IPS-18a (cell line): ENCODE results near the gene WDR45B.
"Not testable (repeated sequence)": the region's sequence is repeated elsewhere in the genome, so short reads cannot be mapped to it uniquely, and the experiment has no call there.

Source experiments
- H3K27ac ChIP-seq: one replicate; pipeline ENCODE4 v1.5.1; 2013; ENCODE audit warnings: low read length
- H3K27me3 ChIP-seq: one replicate; pipeline ENCODE4 v1.6.1; 2013; ENCODE audit warnings: mild to moderate bottlenecking, low read length; ENCODE audit not compliant: control insufficient read depth, insufficient read depth
- H3K36me3 ChIP-seq: one replicate; pipeline ENCODE4 v1.6.1; 2013; ENCODE audit warnings: low read depth, low read length; ENCODE audit not compliant: control insufficient read depth
- H3K4me1 ChIP-seq: one replicate; pipeline ENCODE4 v1.6.1; 2013; ENCODE audit warnings: low read depth, low read length; ENCODE audit not compliant: control insufficient read depth
- H3K4me3 ChIP-seq: one replicate; pipeline ENCODE4 v1.5.1; 2013; ENCODE audit warnings: low read length
- H3K9ac ChIP-seq: one replicate; pipeline ENCODE4 v1.6.1; 2013; ENCODE audit warnings: mild to moderate bottlenecking, low read length, moderate library complexity
- H3K9me3 ChIP-seq: one replicate; pipeline ENCODE4 v1.6.1; 2013; ENCODE audit warnings: low read depth, low read length; ENCODE audit not compliant: control insufficient read depth

WDR45B gene

DNA sequence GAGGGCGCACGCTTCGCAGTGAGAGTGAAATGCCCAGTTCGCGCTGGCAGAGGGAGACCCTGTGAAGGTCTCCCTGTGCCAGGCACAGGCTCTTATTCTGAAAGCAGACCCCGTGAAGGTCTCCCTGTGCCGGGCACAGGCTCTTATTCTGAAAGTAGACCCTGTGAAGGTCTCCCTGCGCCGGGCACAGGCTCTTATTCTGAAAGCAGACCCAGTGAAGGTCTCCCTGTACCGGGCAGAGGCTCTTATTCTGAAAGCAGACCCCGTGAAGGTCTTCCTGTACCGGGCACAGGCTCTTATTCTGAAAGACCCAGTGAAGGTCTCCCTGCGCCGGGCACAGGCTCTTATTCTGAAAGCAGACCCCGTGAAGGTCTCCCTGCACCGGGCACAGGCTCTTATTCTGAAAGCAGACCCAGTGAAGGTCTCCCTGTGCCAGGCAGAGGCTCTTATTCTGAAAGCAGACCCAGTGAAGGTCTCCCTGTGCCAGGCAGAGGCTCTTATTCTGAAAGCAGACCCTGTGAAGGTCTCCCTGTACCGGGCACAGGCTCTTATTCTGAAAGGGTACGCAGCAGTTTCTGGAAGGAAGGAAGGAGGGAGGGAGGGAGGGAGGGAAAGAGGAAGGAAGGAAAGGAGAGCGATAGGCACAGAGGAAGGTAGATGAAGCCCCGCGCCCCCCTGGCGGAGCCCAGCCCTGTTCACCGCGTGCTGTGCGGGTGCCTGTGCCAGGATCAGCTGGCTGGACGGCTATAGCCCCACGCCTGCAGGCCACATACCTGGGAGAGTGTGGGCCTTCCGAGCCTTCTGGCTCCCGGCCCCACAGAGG lies 55.3 kb downstream of the WDR45B start:
- peaks cover 19% of the 10 kb centered on the region for H3K36me3 ChIP-seq
- H3K27me3 ChIP-seq = no peaks in the 10 kb centered on the region
- H3K4me1 ChIP-seq = peaks cover 6% of the 10 kb centered on the region
- no peaks in the 10 kb centered on the region for H3K9me3 ChIP-seq
- no peak overlapping the region for H3K9ac ChIP-seq
- peak overlapping the region; percentile 31 for H3K27ac ChIP-seq
- peak overlapping the region; percentile 51 for H3K4me3 ChIP-seq

DNA sequence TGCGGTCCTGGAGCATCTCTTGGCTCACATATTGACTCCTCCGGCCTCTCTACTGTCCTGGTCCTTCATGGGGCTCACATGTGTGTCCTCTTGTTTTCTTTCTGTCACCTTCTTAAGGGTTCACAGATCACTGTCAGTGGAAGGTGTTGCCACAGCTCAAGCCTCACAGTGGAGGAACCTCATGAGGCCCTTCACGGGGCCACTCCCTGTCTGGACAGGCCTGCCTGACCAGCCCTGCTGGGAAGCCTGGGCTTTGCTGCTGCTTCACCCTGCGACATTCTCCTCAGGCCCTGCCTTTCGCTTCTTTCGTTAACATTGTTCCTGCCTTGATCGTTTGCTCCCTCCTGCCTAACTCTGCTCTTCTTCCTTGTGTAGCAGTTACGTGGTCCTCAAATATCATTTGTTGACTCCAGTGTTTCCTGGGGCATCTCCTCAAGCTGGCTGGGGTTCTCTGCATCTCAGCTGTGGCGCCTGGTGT lies 55.9 kb downstream of the WDR45B start:
- H3K4me3 ChIP-seq = no peak overlapping the region
- H3K36me3 ChIP-seq = peaks cover 25% of the 10 kb centered on the region
- H3K4me1 ChIP-seq = peaks cover 6% of the 10 kb centered on the region
- H3K27ac ChIP-seq = no peak overlapping the region
- H3K9me3 ChIP-seq = no peaks in the 10 kb centered on the region
- H3K9ac ChIP-seq = no peak overlapping the region
- H3K27me3 ChIP-seq = no peaks in the 10 kb centered on the region

DNA sequence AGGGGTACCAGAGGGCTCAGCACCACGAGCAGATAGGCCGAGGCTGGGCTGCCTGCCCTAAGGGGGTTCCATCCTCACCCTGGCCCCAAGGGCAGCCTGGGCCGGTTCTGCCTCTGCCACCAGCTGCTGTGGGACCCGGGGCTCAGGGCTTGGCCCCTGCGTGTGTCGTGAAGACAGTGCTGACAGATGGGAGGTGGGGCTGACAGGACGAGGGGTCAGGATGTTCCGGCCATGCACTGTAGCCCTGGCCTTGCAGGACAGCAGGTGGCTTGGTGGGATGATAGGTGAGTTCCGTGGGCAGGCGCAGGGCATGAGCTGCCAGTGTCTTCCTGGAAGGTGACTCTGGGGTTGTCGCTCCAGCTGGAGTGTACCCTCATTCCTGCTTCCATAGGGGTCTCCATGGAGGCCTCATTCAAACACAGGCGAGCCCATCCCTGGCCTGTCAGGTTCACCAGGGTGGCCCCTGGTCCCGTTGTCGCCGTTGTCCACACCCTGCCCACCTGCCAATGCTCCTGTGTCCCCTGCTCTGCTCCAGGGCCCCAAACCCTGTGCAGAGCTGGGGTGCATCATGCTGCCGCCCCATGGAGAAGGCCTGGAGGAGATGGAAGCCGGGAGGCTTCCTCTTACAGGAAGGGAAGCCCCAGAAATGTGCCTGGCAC lies 57.2 kb downstream of the WDR45B start:
- Histone ChIP-seq H3K36me3 (peaks cover 28% of the 10 kb centered on the region), H3K9me3 (no peaks in the 10 kb centered on the region), H3K4me1 (peaks cover 6% of the 10 kb centered on the region), H3K4me3 (no peak overlapping the region), H3K27me3 (no peaks in the 10 kb centered on the region), H3K27ac (no peak overlapping the region), H3K9ac (no peak overlapping the region)

DNA sequence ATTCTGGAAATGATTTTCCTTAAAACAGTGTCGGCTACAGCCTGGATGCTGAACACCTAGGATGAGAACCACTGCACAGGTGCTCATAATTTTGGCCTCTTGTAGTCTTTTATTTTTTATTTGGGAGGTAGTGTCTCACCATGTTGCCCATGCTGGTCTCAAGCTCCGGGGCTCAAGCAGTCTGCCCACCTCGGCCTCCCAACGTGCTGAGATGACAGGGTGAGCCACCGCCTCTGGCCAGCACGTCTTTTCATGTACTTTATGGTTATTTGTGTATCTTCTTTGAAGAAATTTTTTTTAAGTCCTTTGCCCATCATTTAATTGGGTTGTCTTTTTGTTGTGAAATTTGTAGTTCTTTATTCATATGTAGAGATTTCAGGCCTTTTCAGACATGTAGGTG lies 58.0 kb downstream of the WDR45B start:
- Histone ChIP-seq H3K36me3 (peaks cover 27% of the 10 kb centered on the region), H3K9ac (no peak overlapping the region), H3K4me3 (no peak overlapping the region), H3K27me3 (no peaks in the 10 kb centered on the region), H3K9me3 (no peaks in the 10 kb centered on the region), H3K27ac (no peak overlapping the region), H3K4me1 (peaks cover 6% of the 10 kb centered on the region)

DNA sequence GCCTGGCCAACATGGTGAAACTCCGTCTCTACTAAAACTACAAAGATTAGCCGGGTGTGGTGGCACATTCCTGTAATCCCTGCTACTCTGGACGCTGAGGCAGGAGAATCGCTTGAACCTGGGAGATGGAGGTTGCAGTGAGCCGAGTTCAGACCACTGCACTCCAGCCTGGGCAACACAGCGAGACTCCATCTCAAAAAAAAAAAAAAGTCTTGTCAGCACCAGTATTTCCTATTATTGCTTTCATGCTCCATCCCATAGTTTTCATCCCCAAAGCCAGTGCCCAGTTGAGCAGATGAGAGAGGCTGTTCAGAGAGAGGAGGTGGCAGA lies 58.4 kb downstream of the WDR45B start:
- H3K9me3 ChIP-seq = no peaks in the 10 kb centered on the region
- H3K4me3 ChIP-seq = no peak overlapping the region
- H3K36me3 ChIP-seq = peaks cover 26% of the 10 kb centered on the region
- H3K9ac ChIP-seq = no peak overlapping the region
- no peak overlapping the region for H3K27ac ChIP-seq
- no peaks in the 10 kb centered on the region for H3K27me3 ChIP-seq
- peaks cover 6% of the 10 kb centered on the region for H3K4me1 ChIP-seq

DNA sequence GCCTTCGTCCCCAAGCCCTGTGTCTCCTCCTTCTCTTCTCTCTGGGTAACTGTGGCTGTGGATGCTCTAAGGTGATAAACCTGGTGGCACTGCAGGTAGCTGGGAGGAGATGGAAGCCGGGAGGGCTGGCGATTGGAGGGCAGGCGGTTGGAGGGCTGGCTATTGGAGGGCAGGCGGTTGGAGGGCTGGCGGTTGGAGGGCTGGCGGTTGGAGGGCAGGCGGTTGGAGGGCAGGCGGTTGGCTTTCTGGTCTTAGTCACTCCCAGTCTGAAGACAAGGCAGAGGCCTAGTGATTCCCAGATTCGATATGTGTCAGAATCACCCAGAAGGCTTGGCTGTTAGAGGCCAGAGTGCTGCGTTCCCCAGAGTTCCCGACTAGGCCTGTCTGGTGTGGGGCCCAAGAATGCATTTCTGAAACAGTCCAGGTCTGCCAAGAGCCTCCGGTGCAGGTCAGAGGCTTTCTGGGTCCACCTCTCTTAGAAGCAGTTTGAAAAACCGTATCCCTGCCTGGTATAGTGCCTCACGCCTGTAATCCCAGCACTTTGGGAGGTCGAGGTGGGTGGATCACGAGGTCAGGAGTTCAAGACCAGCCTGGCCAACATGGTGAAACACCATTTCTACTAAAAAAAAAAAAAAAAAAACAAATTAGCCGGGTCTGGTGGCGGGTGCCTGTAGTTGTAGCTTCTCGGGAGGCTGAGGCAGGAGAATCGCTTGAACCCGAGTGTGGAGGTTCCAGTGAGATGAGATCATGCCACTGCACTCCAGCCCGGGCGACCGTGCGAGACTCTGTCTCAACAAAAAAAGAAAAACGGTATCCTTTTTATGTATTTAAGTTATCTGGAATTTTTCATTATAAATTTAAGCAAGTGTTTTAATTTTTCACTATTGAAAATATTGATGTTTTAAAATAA lies 59.7 kb downstream of the WDR45B start:
- Histone ChIP-seq H3K4me3 (no peak overlapping the region), H3K27ac (no peak overlapping the region), H3K4me1 (peaks cover 3% of the 10 kb centered on the region), H3K36me3 (peaks cover 28% of the 10 kb centered on the region), H3K27me3 (no peaks in the 10 kb centered on the region), H3K9me3 (no peaks in the 10 kb centered on the region), H3K9ac (no peak overlapping the region)

DNA sequence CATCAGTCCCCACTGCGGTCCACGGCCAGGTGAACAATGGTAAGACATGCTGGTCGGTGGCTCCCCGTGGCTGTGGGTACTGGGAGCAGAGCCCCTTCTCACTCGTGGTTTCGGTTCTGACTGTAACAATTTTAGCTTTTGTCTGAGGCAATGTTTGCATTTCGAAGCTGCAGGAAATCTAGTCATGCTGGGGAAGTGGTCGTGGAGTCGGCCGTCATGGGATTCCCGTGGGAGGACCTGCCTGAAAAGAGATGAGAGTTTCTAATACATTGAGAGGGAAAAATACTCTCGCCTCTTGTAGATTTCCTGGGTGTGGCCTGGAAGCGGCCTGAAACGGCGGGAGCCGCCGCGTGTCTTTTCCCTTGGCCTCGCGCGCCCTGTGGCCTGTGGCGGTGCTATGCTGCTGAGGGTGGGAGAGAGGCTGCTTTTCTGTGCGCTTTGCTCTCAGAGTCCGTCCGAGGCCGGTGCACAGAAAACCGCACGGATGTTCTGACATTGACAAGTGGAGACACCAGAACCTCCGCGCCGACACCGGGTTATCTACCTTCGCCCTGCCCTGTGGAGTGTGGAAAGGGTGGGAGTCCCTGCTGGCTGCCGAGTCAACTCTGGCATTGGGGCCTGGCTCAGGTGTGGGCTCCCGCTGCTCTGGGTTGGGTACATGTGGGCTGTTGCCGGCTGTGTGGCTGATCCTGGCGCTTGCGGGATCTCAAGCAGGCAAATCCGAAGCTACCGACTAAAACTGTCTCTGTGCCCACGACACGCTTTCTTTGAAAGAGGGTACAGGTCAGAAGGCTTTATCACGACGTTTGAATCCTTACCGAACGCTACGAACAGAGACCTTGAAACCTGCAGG lies 60.8 kb downstream of the WDR45B start:
- Histone ChIP-seq H3K4me1 (no peaks in the 10 kb centered on the region), H3K27ac (no peak overlapping the region), H3K9ac (no peak overlapping the region), H3K9me3 (no peaks in the 10 kb centered on the region), H3K36me3 (peaks cover 35% of the 10 kb centered on the region), H3K4me3 (no peak overlapping the region), H3K27me3 (no peaks in the 10 kb centered on the region)

DNA sequence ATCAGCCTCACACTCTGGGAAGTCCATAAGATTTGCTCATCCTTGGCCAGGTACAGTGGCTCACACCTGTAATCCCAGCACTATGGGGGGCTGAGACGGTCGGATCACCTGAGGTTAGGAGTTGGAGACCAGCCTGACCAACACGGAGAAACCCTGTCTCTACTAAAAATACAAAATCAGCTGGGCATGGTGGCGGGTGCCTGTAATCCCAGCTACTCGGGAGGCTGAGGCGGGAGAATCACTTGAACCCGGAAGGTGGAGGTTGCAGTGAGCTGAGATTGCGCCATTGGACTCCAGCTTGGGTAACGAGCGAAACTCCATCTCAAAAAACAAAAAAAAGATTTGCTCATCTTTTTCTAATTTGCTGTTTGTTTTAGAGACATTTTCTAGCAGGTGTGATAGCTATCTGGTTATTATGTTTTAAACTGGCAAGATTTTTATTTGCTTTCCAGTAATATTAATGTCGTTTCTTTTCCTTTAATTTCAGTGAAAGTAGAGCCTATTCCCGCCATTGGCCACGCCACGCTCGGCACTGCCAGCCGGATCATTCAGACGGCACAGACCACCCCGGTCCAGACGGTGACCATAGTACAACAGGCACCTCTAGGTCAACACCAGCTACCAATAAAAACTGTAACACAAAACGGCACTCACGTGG lies 61.5 kb downstream of the WDR45B start:
- no peaks in the 10 kb centered on the region for H3K9me3 ChIP-seq
- H3K4me1 ChIP-seq = no peaks in the 10 kb centered on the region
- peaks cover 40% of the 10 kb centered on the region for H3K36me3 ChIP-seq
- no peak overlapping the region for H3K4me3 ChIP-seq
- no peak overlapping the region for H3K9ac ChIP-seq
- no peaks in the 10 kb centered on the region for H3K27me3 ChIP-seq
- H3K27ac ChIP-seq = no peak overlapping the region

DNA sequence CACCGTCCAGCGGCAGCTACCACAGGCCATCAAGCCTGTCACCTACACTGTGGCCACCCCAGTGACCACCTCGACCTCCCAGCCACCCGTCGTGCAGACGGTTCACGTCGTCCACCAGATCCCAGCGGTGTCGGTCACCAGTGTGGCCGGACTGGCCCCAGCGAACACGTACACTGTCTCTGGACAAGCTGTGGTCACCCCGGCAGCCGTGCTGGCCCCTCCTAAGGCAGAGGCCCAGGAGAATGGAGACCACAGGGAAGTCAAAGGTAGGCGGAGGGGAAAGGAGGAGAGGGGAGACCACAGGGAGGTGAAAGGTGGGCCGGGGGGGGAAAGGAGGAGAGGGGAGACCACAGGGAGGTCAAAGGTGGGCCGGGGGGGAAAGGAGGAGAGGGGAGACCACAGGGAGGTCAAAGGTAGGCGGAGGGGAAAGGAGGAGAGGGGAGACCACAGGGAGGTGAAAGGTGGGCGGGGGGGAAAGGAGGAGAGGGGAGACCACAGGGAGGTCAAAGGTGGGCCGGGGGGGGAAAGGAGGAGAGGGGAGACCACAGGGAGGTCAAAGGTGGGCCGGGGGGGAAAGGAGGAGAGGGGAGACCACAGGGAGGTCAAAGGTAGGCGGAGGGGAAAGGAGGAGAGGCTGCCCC lies 62.2 kb downstream of the WDR45B start:
- peaks cover 40% of the 10 kb centered on the region for H3K36me3 ChIP-seq
- not testable (repeated sequence) for H3K4me3 ChIP-seq, H3K9me3 ChIP-seq, H3K27me3 ChIP-seq, H3K27ac ChIP-seq, H3K9ac ChIP-seq, H3K4me1 ChIP-seq

DNA sequence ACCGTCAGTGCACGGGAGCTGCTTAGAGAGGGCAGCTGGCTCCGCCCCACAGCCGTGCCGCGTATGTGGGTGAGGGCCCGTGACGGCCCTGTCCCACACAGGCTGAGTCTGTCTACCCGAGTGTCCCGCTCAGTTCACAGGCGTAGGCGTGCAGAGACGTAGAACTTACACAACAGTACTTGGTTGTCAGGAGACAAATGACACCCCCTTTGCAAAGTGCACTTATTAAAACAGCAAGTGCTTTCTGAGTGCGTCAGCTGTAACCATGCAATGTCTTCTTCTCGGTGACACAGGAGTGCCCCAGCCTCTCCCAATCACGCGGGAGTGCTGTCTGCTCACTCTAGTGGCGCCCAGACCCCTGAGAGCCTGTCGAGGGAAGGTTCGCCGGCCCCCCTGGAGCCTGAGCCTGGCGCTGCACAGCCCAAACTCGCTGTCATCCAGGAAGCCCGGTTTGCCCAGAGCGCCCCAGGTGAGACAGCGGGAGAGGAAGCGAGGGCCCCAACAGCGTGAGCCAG lies 64.5 kb downstream of the WDR45B start:
- Histone ChIP-seq H3K4me1 (no peaks in the 10 kb centered on the region), H3K4me3 (no peak overlapping the region), H3K36me3 (peaks cover 41% of the 10 kb centered on the region), H3K27ac (no peak overlapping the region), H3K27me3 (no peaks in the 10 kb centered on the region), H3K9ac (no peak overlapping the region), H3K9me3 (no peaks in the 10 kb centered on the region)
